ENCODE results near the gene TRIM50.

GRCh38 chr7:73369622-73370021 lies 41.7 kb upstream of the TRIM50 start:
- TF ChIP-seq EP300 (IDR thresholded peaks at IDR 0.05; ENCODE audit: borderline replicate concordance) (no peak), TCF12 (IDR thresholded peaks at IDR 0.05; ENCODE audit: low read depth) (no peak), CREB1 (IDR thresholded peaks at IDR 0.05; ENCODE audit: low read depth) (no peak), CEBPB (IDR thresholded peaks at IDR 0.05) (no peak), NFIC (IDR thresholded peaks at IDR 0.05) (no peak), TEAD4 (IDR thresholded peaks at IDR 0.05) (no peak), RAD21 (IDR thresholded peaks at IDR 0.05; ENCODE audit: low read depth) (no peak), REST (IDR thresholded peaks at IDR 0.05; ENCODE audit: low read depth) (no peak), FOXM1 (IDR thresholded peaks at IDR 0.05; ENCODE audit: borderline replicate concordance, low read depth) (no peak), MAX (IDR thresholded peaks at IDR 0.05) (no peak), YY1 (IDR thresholded peaks at IDR 0.05; ENCODE audit: low read depth) (no peak), TAF1 (IDR thresholded peaks at IDR 0.05; ENCODE audit: low read depth) (no peak), ZBTB7A (IDR thresholded peaks at IDR 0.05; ENCODE audit: low read depth) (no peak), EGR1 (IDR thresholded peaks at IDR 0.05) (no peak)
